Effector memory CD8-positive, alpha-beta T cell (primary cell): ENCODE data around the gene MLLT10.

Experiments
- ATAC-seq: fragments of 150-1000 bp; cut with Tn5 transposase; replicated peaks from 2 replicates; pipeline ENCODE4 v1.10.0; 2021; ENCODE audit warnings: mild to moderate bottlenecking, moderate library complexity
- DNase-seq, 3 experiments: peaks; one replicate each; pipeline ENCODE4 v3.0.0; 2021
- H3K27ac Mint-ChIP-seq, 2 donors: one replicate each; pipeline ENCODE4 v1.8.0; 2022; ENCODE audit warnings: mild to moderate bottlenecking in 2 of 2, mixed read lengths in 2 of 2, moderate library complexity in 2 of 2
- H3K27me3 Mint-ChIP-seq, 2 donors: one replicate each; pipeline ENCODE4 v1.8.0; 2022; ENCODE audit warnings: mixed read lengths in 2 of 2
- H3K36me3 Mint-ChIP-seq: one replicate; pipeline ENCODE4 v1.8.0; 2022; ENCODE audit warnings: mild to moderate bottlenecking, moderate library complexity, mixed read lengths; ENCODE audit not compliant: insufficient read depth
- H3K4me1 Mint-ChIP-seq, 2 donors: one replicate each; pipeline ENCODE4 v1.8.0; 2022; ENCODE audit warnings: low read depth in 2 of 2, mixed read lengths in 2 of 2
- H3K4me3 Mint-ChIP-seq, 2 donors: one replicate each; pipeline ENCODE4 v1.8.0; 2022; ENCODE audit warnings: mild to moderate bottlenecking in 2 of 2, mixed read lengths in 2 of 2, moderate library complexity in 2 of 2
- H3K9me3 Mint-ChIP-seq, 2 donors: one replicate each; pipeline ENCODE4 v1.8.0; 2022; ENCODE audit warnings: mixed read lengths in 2 of 2

Gene MLLT10

GRCh38 chr10:21516242-21517131 is 17.5 kb upstream of the MLLT10 start:
- peak overlapping the region; percentile 61 to 79 for H3K4me3 Mint-ChIP-seq
- DNase-seq, result peak in 2 of 3 experiments; percentile 36 to 42
- peaks cover 15% of the 10 kb centered on the region for H3K36me3 Mint-ChIP-seq
- peak; percentile 80 for ATAC-seq
- no peaks in the 10 kb centered on the region for H3K9me3 Mint-ChIP-seq
- peak overlapping the region in 1 of 2 donors; percentile 20 for H3K27ac Mint-ChIP-seq
- peaks cover 22 to 34% of the 10 kb centered on the region in 2 donors for H3K4me1 Mint-ChIP-seq
- H3K27me3 Mint-ChIP-seq, result peaks cover 76 to 83% of the 10 kb centered on the region in 2 donors

GRCh38 chr10:21517134-21518031 is 16.6 kb upstream of the MLLT10 start:
- peaks cover 22 to 34% of the 10 kb centered on the region in 2 donors for H3K4me1 Mint-ChIP-seq
- no peak for DNase-seq
- H3K36me3 Mint-ChIP-seq, result peaks cover 15% of the 10 kb centered on the region
- peaks cover 72 to 81% of the 10 kb centered on the region in 2 donors for H3K27me3 Mint-ChIP-seq
- H3K27ac Mint-ChIP-seq, result no peak overlapping the region
- peak overlapping the region; percentile 61 to 79 for H3K4me3 Mint-ChIP-seq
- peak; percentile 33 for ATAC-seq
- H3K9me3 Mint-ChIP-seq, result no peaks in the 10 kb centered on the region

- no peak for DNase-seq
- peak; percentile 36 for ATAC-seq
- Mint-ChIP-seq H3K9me3 (no peaks in the 10 kb centered on the region), H3K4me1 (peaks cover 22 to 34% of the 10 kb centered on the region in 2 donors), H3K36me3 (peaks cover 15% of the 10 kb centered on the region), H3K4me3 (peak overlapping the region; percentile 61 to 79), H3K27ac (no peak overlapping the region), H3K27me3 (peaks cover 63 to 73% of the 10 kb centered on the region in 2 donors)
Observed at GRCh38 chr10:21518149-21518640, 15.8 kb upstream of the MLLT10 start.

- DNase-seq (no peak), ATAC-seq (no peak)
- Mint-ChIP-seq H3K36me3 (peaks cover 15% of the 10 kb centered on the region), H3K27ac (no peak overlapping the region), H3K9me3 (no peaks in the 10 kb centered on the region), H3K4me3 (peak overlapping the region; percentile 61 to 79), H3K4me1 (peaks cover 24 to 36% of the 10 kb centered on the region in 2 donors), H3K27me3 (peaks cover 63 to 71% of the 10 kb centered on the region in 2 donors)
Observed at GRCh38 chr10:21518641-21519396, 15.2 kb upstream of the MLLT10 start.

- DNase-seq (no peak), ATAC-seq (no peak)
- no peak overlapping the region for H3K27ac Mint-ChIP-seq
Observed at GRCh38 chr10:21519397-21519933, 14.6 kb upstream of the MLLT10 start.

GRCh38 chr10:21519941-21520436 is 14.0 kb upstream of the MLLT10 start:
- H3K4me1 Mint-ChIP-seq, result peaks cover 26 to 38% of the 10 kb centered on the region in 2 donors
- peak overlapping the region; percentile 3 to 38 for H3K4me3 Mint-ChIP-seq
- H3K36me3 Mint-ChIP-seq, result peaks cover 19% of the 10 kb centered on the region
- H3K27me3 Mint-ChIP-seq, result peaks cover 56 to 65% of the 10 kb centered on the region in 2 donors
- DNase-seq, result no peak
- ATAC-seq, result peak; percentile 17
- no peaks in the 10 kb centered on the region for H3K9me3 Mint-ChIP-seq
- H3K27ac Mint-ChIP-seq, result no peak overlapping the region

More at GRCh38 chr10:21519397-21519933, 14.6 kb upstream of the MLLT10 start:
- H3K36me3 Mint-ChIP-seq, result peaks cover 15% of the 10 kb centered on the region
- H3K4me3 Mint-ChIP-seq, result peak overlapping the region in 1 of 2 donors; percentile 3
- H3K9me3 Mint-ChIP-seq, result no peaks in the 10 kb centered on the region
- H3K4me1 Mint-ChIP-seq, result peaks cover 24 to 36% of the 10 kb centered on the region in 2 donors
- H3K27me3 Mint-ChIP-seq, result peaks cover 62 to 70% of the 10 kb centered on the region in 2 donors

- ATAC-seq (no peak), DNase-seq (no peak)
- Mint-ChIP-seq H3K27ac (no peak overlapping the region), H3K4me3 (peak overlapping the region; percentile 3 to 6), H3K9me3 (no peaks in the 10 kb centered on the region), H3K27me3 (peaks cover 51 to 60% of the 10 kb centered on the region in 2 donors), H3K36me3 (peaks cover 20% of the 10 kb centered on the region), H3K4me1 (peaks cover 31 to 43% of the 10 kb centered on the region in 2 donors)
Observed at GRCh38 chr10:21520509-21520908, 13.5 kb upstream of the MLLT10 start.

GRCh38 chr10:21520949-21521348 is 13.1 kb upstream of the MLLT10 start:
- no peak overlapping the region for H3K27ac Mint-ChIP-seq
- no peaks in the 10 kb centered on the region for H3K9me3 Mint-ChIP-seq
- DNase-seq (no peak), ATAC-seq (no peak)
- H3K27me3 Mint-ChIP-seq, result peaks cover 47 to 55% of the 10 kb centered on the region in 2 donors
- H3K36me3 Mint-ChIP-seq, result peaks cover 20% of the 10 kb centered on the region
- peak overlapping the region; percentile 3 to 6 for H3K4me3 Mint-ChIP-seq
- H3K4me1 Mint-ChIP-seq, result peaks cover 30 to 43% of the 10 kb centered on the region in 2 donors

GRCh38 chr10:21521751-21522533 is 12.1 kb upstream of the MLLT10 start:
- Mint-ChIP-seq H3K4me3 (no peak overlapping the region), H3K27ac (no peak overlapping the region), H3K36me3 (peaks cover 28% of the 10 kb centered on the region), H3K9me3 (no peaks in the 10 kb centered on the region), H3K4me1 (peaks cover 32 to 46% of the 10 kb centered on the region in 2 donors), H3K27me3 (peaks cover 44 to 51% of the 10 kb centered on the region in 2 donors)
- no peak for ATAC-seq
- DNase-seq, result no peak

GRCh38 chr10:21522631-21523406 is 11.2 kb upstream of the MLLT10 start:
- H3K4me3 Mint-ChIP-seq, result no peak overlapping the region
- ATAC-seq, result no peak
- H3K27me3 Mint-ChIP-seq, result peaks cover 39 to 44% of the 10 kb centered on the region in 2 donors
- peaks cover 23% of the 10 kb centered on the region for H3K36me3 Mint-ChIP-seq
- no peaks in the 10 kb centered on the region for H3K9me3 Mint-ChIP-seq
- H3K27ac Mint-ChIP-seq, result no peak overlapping the region
- DNase-seq, result no peak
- peaks cover 28 to 46% of the 10 kb centered on the region in 2 donors for H3K4me1 Mint-ChIP-seq

- Mint-ChIP-seq H3K4me1 (peaks cover 21 to 43% of the 10 kb centered on the region in 2 donors), H3K4me3 (peak overlapping the region in 1 of 2 donors; percentile 28), H3K36me3 (peaks cover 16% of the 10 kb centered on the region), H3K27ac (no peak overlapping the region), H3K27me3 (peaks cover 32 to 36% of the 10 kb centered on the region in 2 donors), H3K9me3 (no peaks in the 10 kb centered on the region)
- DNase-seq (no peak), ATAC-seq (no peak)
Observed at GRCh38 chr10:21523557-21524008, 10.4 kb upstream of the MLLT10 start.
